ENCODE results near the gene ZNF469.
"Not testable (repeated sequence)": the region's sequence is repeated elsewhere in the genome, so short reads cannot be mapped to it uniquely, and the experiment has no call there.

ZNF469 gene

DNA sequence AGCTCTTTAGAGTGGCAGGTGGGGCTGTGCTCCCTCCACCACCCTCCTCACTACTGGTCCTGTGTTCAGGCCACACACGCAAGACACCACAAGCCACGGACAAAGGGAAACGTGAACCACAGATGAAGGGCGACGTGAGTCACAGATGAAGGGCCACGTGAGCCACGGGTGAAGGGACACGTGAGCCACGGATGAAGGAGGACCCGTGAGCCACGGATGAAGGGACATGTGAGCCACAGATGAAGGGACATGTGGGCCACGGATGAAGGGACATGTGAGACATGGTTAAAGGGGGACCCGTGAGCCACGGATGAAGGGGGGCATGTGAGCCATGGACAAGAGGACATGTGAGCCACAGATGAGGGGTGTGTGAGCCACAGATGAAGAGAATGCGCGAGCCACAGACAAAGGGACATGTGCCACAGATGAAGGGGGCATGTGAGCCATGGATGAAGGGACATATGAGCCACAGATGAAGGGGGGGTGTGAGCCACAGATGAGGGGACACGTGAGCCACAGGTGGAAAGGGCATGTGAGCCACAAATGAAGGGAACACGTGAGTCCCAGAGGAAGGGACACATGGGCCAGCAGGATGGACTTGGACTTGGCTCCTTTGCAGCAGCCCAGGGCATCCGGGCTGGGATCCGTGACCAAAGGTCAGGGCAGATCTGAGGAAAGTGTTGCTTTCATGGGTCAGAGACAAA, 15.6 kb downstream of the ZNF469 start:
- DNase-seq: no peak

DNA sequence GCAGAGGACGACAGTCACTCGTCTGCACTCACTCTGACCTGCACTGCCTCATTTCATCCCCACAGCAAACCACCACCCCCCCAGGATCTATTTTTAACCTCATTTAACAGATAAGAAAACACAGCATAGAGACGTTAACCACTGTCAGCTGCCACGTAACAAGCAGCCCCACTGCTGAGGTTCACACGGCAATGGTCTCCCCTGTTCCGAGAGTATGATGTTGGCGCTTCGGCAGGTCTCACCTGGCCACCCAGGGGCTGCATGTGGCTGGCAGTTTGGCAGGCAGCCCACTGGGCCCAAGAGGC, 16.1 kb downstream of the ZNF469 start:
- DNase-seq: no peak

DNA sequence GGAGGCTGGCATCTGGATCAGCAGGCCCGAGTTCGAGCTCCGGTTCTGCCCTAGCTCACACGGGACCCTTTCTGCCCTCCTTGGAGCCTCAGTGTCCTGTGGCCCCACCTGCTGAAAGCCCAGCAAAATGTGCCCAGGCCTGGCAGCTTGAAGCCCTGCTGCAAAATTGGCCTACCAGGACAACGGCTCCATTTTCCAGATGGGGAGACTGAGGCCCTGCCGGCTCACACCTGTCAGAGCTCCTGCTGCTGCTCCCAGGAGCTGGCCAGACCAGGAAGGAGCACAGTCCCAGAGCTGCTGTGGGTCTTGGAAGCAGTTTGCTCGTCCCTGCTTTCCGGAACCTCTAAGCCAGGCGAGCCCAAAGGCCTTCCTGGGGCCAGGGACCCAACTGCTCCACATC, 17.4 kb downstream of the ZNF469 start:
- no peak for DNase-seq

DNA sequence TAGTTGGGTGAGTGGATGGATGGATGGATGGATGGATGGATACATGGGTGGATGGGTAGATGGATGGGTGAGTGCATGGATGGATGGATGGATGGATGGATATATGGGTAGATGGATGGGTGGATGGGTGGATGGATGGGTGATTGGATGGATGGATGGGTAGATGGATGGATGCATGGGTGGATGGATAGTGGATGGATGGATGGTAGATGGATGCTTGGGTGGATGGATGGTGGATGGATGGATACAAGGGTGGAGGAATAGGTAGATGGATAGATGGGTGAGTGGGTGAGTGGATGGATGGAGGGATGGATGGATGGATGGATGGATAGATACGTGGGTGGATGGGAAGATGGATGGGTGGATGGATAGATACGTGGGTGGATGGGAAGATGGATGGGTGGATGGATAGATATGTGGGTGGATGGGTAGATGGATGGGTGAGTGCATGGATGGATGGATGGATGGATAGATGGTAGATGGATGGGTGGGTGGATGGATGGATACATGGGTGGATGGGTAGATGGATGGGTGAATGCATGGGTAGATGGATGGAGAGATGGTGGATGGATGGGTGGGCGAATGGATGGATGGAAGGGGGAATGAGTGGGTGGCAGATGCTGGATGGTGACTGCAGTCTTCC, 19.0 kb downstream of the ZNF469 start:
- DNase-seq: no peak

DNA sequence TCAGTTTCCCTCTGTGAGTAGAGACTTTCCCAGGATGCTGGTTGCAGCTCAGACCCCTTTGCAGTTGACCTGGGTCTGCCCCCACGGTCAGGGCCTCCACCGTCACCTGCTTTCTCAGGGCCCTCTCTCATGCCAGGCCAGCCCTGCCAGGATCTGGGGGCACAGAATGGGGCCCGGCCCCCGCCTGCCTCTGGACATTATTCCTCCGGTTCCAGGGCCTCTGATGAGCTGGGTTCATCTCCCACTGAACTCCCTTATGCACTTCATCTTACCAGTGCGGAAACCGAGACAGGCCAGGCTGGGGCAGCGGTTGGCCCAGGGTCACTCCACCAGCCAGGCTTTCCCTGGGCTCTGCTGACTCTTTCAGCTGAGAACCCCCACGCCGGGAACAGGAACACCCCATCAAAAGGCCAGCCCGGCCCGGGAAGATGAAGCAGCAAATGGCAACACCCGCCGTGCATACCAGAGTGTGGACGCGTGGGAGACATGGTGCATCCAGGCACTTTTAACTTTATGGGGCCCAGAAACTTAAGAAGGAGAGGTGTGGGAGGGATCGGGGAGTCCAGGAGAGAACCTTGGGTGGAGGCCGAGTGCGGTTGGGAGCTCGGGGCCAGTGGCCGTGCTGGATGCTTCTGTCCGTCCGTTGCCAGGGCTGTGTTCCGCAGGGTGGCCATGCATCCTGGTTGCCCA, 19.9 kb downstream of the ZNF469 start:
- DNase-seq: no peak

DNA sequence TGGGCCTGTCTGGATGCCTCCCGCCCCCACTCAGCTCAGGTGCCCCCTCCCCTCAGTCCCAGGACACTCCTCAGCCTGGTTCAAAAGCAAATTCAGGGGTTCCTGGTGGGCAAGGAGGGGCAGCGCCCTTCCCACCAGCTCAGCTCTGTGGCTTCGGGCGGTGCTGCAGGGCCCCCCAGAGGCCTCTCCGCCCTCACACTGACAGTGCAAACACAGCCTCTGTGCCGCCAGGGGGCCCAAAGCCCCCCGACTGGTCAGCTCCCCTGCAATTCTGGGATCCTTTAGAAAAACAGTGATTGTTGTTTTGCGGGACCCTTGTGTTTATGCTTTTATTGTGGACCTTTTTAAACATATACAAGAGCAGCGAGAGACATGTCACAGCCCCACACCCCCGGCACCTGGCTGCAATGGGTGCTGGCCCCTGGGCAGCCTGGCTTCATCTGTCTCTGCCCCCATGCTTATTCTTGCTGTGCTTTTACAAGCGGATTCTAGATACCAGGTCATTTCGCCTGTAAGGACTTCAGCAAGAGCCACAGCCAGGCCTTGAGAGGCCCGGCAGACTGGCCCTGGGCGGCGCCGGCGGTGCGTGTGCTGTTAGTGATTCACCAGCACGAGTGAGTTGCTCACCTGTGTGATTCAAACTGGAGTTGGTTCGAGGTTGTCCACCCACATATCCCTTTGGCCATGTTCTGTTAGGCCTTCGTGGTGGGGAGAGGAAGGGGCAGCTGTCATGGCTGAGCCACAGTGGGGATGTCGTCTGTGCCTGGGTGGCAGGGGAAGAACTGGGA, 21.2 kb downstream of the ZNF469 start:
- no peak for DNase-seq

DNA sequence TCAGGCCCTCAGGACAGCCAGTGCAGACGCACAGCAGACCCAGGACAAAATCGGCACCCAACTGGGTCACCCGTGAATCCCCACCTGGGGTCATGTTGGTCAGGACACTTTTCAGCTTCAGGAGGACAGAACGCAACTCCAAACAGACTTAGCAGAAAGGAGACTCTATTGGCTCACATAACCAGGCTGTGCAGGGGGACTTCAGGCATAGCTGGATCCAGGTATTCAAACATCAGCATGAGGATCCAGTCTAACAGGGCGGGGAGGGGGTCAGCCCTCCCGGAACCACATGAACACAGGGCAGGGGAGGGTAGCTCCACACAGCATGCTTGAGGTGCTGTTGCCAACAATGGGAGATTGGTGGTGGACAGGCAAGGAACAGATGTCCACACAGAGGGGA, 22.0 kb downstream of the ZNF469 start:
- no peak for DNase-seq

DNA sequence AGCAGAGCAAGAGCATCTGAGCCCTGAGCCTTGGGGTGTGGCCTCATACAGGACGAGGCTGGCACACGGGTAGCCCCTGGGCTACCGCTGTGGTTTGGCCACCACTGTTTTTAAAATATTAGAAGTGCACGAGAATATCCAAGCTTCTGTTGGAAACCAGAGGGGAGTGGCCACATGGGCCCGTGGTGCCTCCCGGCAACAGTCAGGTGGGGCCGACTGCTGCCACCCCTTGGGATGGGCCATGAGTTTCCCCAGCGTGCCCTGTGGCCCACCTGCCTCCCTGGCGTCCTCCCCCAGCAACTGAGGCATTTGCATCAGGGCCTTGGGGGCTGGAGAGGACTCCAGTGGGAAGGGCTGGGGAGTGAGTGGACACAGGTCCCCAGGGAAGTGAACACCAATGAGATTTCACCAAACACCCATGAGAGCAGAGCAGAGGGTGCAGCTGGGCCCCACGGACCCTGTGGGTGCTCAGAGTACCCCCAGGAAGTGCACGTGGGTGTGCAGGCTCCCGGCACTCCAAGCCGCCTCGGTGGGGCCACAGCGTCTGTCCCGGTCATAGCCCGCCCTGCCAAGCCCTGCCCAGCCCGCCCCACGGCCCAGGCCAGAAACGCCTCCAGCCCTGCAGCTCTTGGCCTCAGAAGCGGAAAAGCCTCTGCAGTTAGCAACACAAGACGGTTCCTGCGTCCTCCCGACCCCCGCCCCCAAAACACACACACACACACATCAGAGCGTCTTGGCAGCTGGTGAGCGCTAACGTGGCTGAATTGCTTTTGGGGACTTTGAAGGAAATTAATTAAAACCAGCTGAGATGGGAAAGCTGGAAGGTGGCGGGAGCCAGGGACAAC, 22.7 kb downstream of the ZNF469 start:
- no peak for DNase-seq

DNA sequence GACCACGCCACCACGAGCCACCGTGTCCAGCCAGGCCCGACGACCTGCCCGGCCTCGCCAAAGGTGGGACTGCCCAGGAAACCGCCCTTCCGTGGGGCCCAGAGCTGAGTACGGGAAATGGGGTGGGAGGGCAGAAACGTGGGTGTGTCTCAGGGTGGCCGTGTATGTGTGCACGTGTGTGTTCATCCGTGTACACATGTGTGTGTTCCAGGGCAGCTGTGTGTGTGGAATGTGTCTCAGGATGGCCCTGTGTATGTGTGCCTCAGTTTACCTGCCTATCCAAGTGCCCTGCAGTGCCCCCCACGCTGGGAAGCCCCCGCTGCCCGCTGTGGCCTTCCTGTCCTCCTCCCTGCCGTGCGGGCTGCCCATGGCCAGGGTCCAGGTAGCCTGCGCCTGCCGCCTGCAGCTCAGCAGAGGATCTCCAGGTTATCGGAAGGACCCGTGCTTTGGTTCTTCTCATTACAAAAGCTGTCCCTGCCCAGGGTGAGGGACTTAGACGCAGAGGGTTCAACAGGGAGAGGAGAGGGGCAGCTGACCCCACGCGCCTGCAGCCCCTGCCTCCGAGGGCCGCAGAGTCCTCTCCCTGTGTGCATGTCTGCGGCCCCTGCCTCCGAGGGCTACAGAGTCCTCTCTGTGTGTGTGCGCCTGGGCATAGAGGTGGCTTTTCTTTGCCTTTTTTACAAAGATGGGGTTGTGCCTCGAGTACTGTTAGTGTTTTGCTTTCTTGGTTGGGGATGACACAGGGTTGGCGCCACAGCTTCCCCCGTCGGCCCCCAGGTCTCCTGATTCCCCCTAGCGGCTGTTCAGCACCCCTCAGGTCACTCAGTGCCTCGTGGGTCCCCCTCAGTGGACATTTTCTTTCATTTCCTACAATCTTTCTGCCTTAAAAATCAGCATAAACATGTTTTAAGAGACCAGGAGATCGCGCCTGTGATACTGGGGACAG, 23.6 kb downstream of the ZNF469 start:
- DNase-seq: no peak

DNA sequence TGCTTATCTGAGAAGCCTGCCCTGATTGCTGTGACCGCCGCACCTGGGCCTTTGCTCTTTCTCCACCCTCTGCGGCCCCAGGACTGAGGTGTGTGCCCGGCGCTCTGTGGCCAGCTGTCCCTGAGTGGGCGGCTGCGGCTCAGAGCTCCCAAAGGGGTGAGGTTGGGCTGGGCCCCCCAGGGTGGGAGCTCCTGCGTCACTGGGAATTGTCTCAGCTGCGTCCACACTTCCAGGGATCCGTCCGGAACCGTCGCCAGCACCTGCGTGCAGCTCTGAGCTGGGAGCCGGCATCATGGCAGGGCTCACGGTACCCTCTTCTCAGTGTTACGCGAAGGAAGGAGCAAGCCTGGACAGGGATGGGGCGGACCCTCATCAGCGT, 24.3 kb downstream of the ZNF469 start:
- no peak for DNase-seq

DNA sequence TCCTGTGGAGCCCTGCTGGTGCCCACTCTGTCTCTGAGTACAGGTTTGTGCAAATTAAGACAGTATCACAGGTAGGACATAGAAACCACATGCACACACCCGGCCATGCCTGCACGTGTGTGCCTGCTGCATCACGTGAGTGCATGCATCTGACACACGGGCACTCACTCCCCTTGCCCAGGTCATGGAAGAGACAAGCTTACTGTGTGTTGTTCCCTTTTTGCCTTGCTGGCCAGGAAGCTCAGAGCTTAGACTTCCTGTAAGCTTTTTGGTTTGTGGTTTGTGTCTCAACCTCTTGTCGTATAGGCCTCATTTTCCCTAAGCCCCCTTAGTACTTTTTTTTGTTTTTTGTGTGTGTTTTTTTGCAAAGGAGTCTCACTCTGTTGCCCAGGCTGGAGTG, 25.0 kb downstream of the ZNF469 start:
- no peak for DNase-seq

DNA sequence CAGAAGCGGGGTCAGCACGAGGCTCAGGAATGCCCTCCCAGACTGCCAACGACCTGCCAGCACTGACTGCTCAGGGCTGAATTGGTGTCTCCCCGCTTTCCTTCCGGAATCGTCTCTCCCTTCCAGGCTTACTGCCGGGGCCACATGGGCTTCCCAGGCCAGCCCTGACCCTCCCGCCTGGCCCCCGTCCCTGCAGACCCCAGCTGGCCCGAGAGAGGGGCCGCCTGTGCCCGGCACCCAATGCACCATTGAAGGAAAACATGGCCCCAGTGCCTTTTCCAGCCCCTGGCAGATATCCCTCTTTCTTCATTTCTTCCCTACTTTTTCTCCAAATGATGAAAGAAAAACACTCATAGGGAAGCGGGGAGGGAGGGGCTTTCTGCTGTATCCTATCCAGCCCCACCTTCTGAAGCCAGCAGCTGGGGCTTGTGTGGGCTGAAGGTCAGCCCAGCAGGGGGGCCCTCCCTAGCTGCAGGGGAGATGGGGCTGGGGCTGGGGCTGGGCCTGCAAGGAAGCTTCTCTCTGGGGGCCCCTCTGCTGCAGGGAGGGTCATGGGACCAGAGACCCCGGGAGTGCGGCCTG, 25.9 kb downstream of the ZNF469 start:
- no peak for DNase-seq

DNA sequence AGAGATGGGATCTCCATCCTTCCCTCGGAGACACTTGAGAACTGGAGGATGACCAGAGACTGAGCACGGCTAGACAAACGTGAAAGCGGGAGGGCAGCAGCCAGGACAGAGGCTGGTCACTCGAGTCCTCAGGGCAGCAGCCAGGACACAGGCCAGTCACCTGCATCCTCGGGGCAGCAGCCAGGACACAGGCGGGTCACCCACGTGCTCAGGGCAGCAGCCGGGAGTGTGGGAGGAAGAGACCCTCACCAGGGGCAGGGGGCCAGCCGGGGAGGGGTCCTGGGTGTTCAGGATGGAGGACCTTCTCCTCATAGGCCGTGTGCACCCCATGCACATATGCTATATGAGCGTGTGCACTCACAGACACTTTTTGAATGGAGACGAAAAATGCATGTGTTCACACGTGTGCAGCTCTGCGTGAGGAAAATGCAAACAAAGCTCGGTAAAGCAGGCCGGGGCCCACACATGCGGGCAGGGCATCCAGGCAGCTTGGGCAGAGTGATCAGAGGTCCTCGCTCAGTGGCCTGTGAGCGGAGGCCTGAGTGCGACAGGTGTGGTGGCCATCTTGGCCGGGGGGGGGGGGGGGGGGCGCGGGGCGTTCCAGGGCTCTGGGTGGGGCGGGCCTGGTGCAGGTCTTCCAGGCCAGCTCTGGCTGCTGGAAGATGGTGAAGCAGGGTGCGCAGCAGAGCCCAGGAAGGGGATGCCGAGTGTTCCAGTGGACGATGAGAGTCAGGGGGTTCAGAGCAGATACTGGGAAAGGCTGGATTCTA, 26.7 kb downstream of the ZNF469 start:
- DNase-seq: no peak

DNA sequence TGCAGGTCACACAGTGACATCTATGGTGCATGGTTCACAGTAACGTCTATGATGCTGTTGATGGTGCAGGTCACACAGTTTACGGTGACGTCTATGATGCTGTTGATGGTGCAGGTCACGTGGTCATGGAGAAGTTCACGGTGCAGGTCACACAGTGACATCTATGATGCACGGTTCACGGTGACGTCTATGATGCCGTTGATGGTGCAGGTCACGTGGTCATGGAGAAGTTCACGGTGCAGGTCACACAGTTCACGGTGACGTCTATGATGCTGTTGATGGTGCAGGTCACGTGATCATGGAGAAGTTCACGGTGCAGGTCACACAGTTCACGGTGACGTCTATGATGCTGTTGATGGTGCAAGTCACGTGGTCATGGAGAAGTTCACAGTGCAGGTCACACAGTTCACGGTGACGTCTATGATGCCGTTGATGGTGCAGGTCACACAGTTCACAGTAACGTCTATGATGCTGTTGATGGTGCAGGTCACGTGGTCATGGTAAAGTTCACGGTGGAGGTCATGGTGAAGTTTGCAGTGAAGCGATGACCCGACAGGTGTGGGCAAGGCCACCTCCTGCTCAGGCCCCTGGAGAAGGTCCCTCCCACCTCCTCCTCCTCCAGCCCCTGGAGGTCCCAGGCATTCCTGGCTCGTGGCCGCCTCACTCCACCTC, 27.7 kb downstream of the ZNF469 start:
- not testable (repeated sequence) for DNase-seq

DNA sequence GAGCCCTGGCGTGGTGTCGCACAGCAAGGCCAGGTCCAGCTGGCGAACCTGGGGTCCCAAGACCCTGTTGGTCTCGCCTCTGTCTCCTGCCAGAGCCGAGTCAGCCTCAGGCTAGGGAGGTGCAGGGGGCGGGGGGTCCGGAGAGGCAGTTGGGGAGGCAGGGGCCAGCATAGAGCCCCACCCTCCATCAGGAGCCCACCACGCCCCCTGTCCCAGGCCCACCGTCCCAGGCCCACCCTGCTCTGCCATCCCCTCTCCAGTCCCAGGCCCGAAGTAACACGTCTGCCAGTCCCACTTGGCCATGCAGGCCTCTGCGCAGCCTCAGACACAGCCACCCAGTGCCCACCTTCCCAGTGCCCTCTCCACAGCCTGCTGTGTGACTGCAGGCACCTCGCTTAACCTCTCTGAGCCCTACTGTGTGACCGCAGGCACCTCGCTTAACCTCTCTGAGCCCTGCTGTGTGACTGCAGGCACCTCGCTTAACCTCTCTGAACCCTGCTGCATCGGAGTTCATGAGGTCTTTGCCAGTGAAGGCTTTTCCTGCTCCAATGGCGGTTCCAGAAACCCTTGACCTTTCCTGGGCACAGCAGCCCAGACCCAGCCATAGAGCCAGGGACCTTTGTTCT, 29.3 kb downstream of the ZNF469 start:
- DNase-seq: no peak

DNA sequence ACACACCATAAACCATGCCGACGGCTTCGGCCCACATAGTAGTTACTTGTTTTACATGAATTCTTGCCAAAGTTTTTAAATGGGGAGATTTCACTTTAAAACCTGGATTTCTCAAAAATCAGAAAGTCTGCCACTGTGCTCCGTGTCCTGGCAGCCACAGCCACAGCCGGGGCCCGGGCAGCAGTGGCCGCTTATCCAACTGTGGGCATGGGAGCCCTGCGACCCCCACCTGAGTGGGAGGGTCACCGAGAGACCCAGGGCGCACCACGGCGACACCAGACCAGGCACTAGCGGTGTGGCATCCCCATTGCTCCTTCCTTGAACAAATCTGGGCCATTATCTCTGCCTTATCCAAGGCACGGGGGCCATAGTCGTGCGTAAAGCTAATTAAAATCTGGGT, 30.0 kb downstream of the ZNF469 start:
- no peak for DNase-seq

DNA sequence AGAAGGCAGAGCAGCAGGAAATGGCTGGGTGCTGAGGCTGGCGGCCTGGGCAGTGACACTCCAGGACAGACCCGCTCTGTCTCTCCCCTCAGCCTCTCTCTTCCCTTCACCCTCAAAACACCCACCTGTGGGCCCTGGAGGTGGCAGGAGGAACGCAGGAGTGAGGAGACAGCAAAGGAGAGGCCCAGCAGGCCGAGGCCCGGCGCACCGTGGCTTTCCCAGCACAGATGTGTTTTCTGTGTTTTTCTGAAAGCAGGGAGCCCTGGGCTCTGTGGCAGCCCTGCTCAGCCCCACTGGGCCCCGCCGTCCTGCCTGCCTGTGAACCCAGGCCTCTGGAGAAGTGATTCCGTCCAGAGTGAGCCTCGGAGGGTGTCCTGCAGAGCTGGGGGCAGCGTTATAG, 30.5 kb downstream of the ZNF469 start:
- no peak for DNase-seq

DNA sequence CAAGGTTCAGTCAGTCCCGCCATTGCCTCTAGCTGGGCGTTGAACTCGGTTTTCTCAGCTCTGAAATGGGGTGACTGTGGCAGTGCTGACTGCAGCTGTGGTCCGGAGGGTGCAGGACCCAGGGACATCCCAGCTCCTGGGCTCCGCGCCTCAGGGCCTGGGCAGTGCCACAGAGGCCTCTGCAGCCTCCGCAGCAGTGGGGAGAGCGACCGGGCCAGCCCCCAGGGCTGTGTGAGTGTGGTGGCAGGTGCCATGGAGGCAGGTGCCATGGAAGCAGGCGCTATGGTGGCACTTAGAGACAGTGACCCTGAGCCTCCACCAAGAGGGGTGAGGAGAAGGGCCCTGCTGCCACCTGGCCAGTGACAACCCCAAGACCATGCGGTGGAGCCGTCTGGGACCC, 30.9 kb downstream of the ZNF469 start:
- DNase-seq: no peak

Measured in stimulated activated CD4-positive, alpha-beta T cell treated with anti-CD3 and anti-CD28 coated beads, Interleukin-2, amount 100 ng/mL, for 24 hours (primary cell).